ENCODE measurements around the gene FBXW11. TPM values are rescaled to one million over a fixed set of nuclear protein-coding genes. Genes with fewer than 3 reads are reported as not detected.

The FBXW11 gene
- total and polyA plus RNA-seq, 2 of the 8 experiments (the other 6 are each of a cell fraction or from before 2014, with no cell fraction given): 45.0 to 75.6 TPM

- TF ChIP-seq EZH2 (IDR thresholded peaks at IDR 0.05; ENCODE audit: low read depth, low read length, severe bottlenecking) (no peak), HDAC6 (IDR thresholded peaks at IDR 0.05; ENCODE audit: low read depth, low read length) (no peak)
Measured at GRCh38 chr5:171821286-171821685, 185.2 kb downstream of the FBXW11 start (continued).

Data from H1 (cell line).